Keratinocyte (primary cell): ENCODE results near the gene RALGPS1. TPM values are rescaled to one million over a fixed set of nuclear protein-coding genes. Genes with fewer than 3 reads are reported as not detected.

Experiments used
- DNase-seq: peaks from one replicate; pipeline ENCODE4 v3.0.0-alpha.2; 2011; ENCODE audit warnings: low read depth, missing footprints, low spot score
- FAIRE-seq: peaks from 2 replicates; lab custom pipeline; 2011; peaks lifted over from hg19 to GRCh38; lab: Jason Lieb, UNC
- H2AFZ ChIP-seq: 2 replicates; pipeline ENCODE4 v1.6.0; 2012; ENCODE audit warnings: low read length, control low read depth, inconsistent platforms; ENCODE audit not compliant: control insufficient read depth
- H3K27ac ChIP-seq: 2 replicates; pipeline ENCODE4 v1.5.1; 2011; ENCODE audit warnings: low read length; ENCODE audit not compliant: control insufficient read depth, insufficient read depth
- H3K27me3 ChIP-seq: 3 replicates; pipeline ENCODE4 v1.6.0; 2011; ENCODE audit warnings: low read length; ENCODE audit not compliant: control insufficient read depth, insufficient read depth; ENCODE audit errors: extremely low read depth
- H3K36me3 ChIP-seq, 2 experiments: 2 replicates in 1 of 2; 3 replicates in 1 of 2; pipeline ENCODE4 v1.5.1; 2011; ENCODE audit warnings: low read length in 2 of 2, mild to moderate bottlenecking in 1 of 2; ENCODE audit not compliant: control insufficient read depth in 2 of 2, insufficient read depth in 2 of 2; ENCODE audit errors: extremely low read depth in 1 of 2
- H3K4me1 ChIP-seq: 3 replicates; pipeline ENCODE4 v1.5.1; 2011; ENCODE audit warnings: low read length; ENCODE audit not compliant: control insufficient read depth, insufficient read depth; ENCODE audit errors: extremely low read depth
- H3K4me2 ChIP-seq: 3 replicates; pipeline ENCODE4 v1.6.0; 2011; ENCODE audit warnings: low read depth, low read length; ENCODE audit not compliant: control insufficient read depth, insufficient read depth; ENCODE audit errors: extremely low read depth
- H3K4me3 ChIP-seq, 3 experiments: fragments of 200-600 bp in 1 of 3; sonication (generic) in 1 of 3; 2 replicates in 2 of 3; 3 replicates in 1 of 3; pipeline ENCODE4 v1.5.1; 2011 to 2016; ENCODE audit warnings: low read length in 3 of 3, mild to moderate bottlenecking in 3 of 3, control low read depth in 2 of 3, inconsistent platforms in 1 of 3, low read depth in 1 of 3, mixed read lengths in 1 of 3, mixed run types in 1 of 3, moderate library complexity in 1 of 3; ENCODE audit not compliant: control insufficient read depth in 2 of 3, insufficient read depth in 2 of 3; ENCODE audit errors: extremely low read depth in 1 of 3
- H3K79me2 ChIP-seq: 2 replicates; pipeline ENCODE4 v1.6.0; 2012; ENCODE audit warnings: low read length; ENCODE audit not compliant: control insufficient read depth, insufficient read depth
- H3K9ac ChIP-seq: 3 replicates; pipeline ENCODE4 v1.6.0; 2011; ENCODE audit warnings: low read length; ENCODE audit not compliant: control insufficient read depth, insufficient read depth; ENCODE audit errors: extremely low read depth
- H3K9me1 ChIP-seq: 3 replicates; pipeline ENCODE4 v1.6.0; 2011; ENCODE audit warnings: low read length; ENCODE audit not compliant: control insufficient read depth, insufficient read depth; ENCODE audit errors: extremely low read depth
- H3K9me3 ChIP-seq: 2 replicates; pipeline ENCODE4 v1.5.1; 2012; ENCODE audit warnings: low read depth, low read length; ENCODE audit not compliant: control insufficient read depth
- H4K20me1 ChIP-seq: 3 replicates; pipeline ENCODE4 v1.6.0; 2011; ENCODE audit warnings: low read length; ENCODE audit not compliant: control insufficient read depth, insufficient read depth; ENCODE audit errors: extremely low read depth
- CTCF ChIP-seq, 3 experiments: IDR thresholded peaks in 1 of 3; conservative IDR thresholded peaks in 1 of 3; optimal IDR thresholded peaks in 1 of 3; 2 replicates in 2 of 3; 3 replicates in 1 of 3; pipeline versions ENCODE3 to v1.5.1; 2011; ENCODE audit warnings: low read length in 3 of 3, mild to moderate bottlenecking in 3 of 3, moderate library complexity in 2 of 3, control low read depth in 1 of 3, inconsistent platforms in 1 of 3; ENCODE audit not compliant: insufficient read depth in 2 of 3; ENCODE audit errors: extremely low read depth in 1 of 3
- EZH2 ChIP-seq: IDR thresholded peaks from one replicate; pipeline ENCODE4 v1.6.1; 2012; ENCODE audit warnings: inconsistent platforms, mild to moderate bottlenecking, low read length, moderate library complexity
- dilution Hi-C: fragments of 300-500 bp; cut with MboI; formaldehyde crosslinking; loops from one replicate; pipeline ENCODE4 v1.7.0; 2020; ENCODE audit warnings: low sequenced_read_pairs; ENCODE audit not compliant: extremely low pct_ligation_motif_present
- polyA plus RNA-seq, 5 experiments: library from polyadenylated mRNA; depleted of rRNA in 3 of 5; stranded (reverse) in 3 of 5; stranded (forward) in 1 of 5; unstranded in 1 of 5; fragments of >200 nt; gene quantifications; 1 replicate in 1 of 5; 2 replicates in 3 of 5; 3 replicates in 1 of 5; pipeline versions ENCODE4 v1.2.1 to v1.2.3, GENCODE V29; 2011 to 2012; ENCODE audit warnings: missing spikeins in 2 of 5, low read depth in 1 of 5, low replicate concordance in 1 of 5

The RALGPS1 gene
- polyA plus RNA-seq, 1 donor (not counting 4 experiments of a cell fraction or from before 2014, with no cell fraction given): 0.56 TPM

DNA sequence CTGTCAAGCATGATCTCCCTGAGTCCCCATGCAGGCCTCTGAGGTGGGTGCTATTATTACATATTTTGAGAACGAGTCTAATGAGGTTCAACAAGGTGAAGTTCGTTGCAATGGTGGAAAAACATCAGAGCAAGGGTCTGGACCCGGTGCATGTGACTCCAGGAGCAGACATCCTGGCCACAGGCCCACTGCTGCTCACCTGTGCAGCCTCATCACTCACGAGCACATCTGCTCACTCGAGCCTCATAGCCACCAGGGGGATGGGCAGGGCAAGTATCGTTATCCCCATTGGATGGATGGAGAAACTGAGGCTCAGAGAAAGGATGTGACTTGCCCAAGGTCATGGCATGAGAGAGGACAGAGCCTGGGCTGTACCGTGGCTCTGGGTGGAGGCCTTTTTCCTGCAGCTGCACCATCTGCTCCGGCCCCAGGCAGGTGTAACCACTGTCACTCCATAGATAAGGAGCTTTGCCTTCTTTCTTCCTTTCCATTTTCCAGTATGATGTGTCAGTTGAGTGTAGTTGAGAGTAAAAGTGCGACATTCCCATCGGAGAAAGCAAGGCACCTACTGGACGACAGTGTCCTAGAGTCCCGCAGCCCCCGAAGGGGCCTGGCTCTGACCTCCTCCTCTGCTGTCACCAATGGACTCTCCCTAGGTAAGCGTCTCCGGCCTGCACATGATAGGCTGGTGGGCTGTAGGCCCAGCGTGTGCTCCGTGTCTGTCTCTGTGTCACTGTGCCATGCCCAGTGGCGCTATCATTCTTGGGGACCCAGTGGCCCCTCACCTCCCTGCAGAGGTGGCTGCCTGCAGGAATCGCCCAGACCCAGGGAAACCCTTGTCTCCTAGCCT is 281.6 kb downstream of the RALGPS1 start:
- Histone ChIP-seq H3K9me3 (no peaks in the 10 kb centered on the region), H3K9me1 (no peaks in the 10 kb centered on the region), H2AFZ (no peak overlapping the region), H4K20me1 (no peaks in the 10 kb centered on the region), H3K4me2 (no peak overlapping the region), H3K36me3 (no peaks in the 10 kb centered on the region), H3K4me1 (no peaks in the 10 kb centered on the region), H3K4me3 (no peak overlapping the region), H3K79me2 (no peaks in the 10 kb centered on the region), H3K27ac (no peak overlapping the region), H3K9ac (no peak overlapping the region), H3K27me3 (peaks cover 17% of the 10 kb centered on the region)
- FAIRE-seq (no peak), DNase-seq (no peak)
- dilution Hi-C loops: no loop called here
- no peak for TF ChIP-seq EZH2
- TF ChIP-seq CTCF (optimal IDR thresholded peaks at IDR 0.05 in 1 of 3, IDR thresholded peaks at IDR 0.05 in 1 of 3, conservative IDR thresholded peaks at IDR 0.05 in 1 of 3; ENCODE audit: extremely low read depth in 1 of 3, insufficient read depth in 2 of 3, low read length in 3 of 3): no peak

DNA sequence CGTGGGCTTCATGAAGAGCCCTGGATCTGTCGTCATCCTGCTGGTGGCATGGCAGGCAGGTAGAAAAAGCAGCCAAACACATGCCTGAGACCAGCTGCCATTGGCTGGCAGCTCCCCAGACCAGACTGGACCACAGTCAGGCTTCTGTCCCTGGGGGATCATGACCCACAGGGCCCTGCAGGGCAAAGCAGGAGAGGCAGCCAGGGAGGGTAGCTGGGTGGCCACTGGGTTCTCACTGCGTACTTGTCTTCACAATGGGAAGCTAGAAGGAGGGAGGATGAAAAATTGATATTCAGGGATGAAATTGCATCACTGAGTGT is 282.2 kb downstream of the RALGPS1 start:
- Histone ChIP-seq H2AFZ (no peak overlapping the region), H3K9me3 (no peaks in the 10 kb centered on the region), H3K4me1 (no peaks in the 10 kb centered on the region), H3K27ac (no peak overlapping the region), H3K9ac (no peak overlapping the region), H3K4me3 (no peak overlapping the region), H3K9me1 (no peaks in the 10 kb centered on the region), H3K27me3 (peaks cover 21% of the 10 kb centered on the region), H3K4me2 (no peak overlapping the region), H3K79me2 (no peaks in the 10 kb centered on the region), H4K20me1 (no peaks in the 10 kb centered on the region), H3K36me3 (no peaks in the 10 kb centered on the region)
- dilution Hi-C loops: no loop called here
- DNase-seq: no peak
- no peak for FAIRE-seq
- no peak for TF ChIP-seq CTCF (optimal IDR thresholded peaks at IDR 0.05 in 1 of 3, IDR thresholded peaks at IDR 0.05 in 1 of 3, conservative IDR thresholded peaks at IDR 0.05 in 1 of 3; ENCODE audit: extremely low read depth in 1 of 3, insufficient read depth in 2 of 3, low read length in 3 of 3)
- TF ChIP-seq EZH2: no peak
